PC-3 (cell line): ENCODE measurements around the gene ZAP70.

Experiments used
- EZH2 ChIP-seq: fragments of 300-600 bp; sonication (generic); IDR thresholded peaks from one replicate; pipeline ENCODE4 v1.6.1; 2017; ENCODE audit warnings: antibody characterized with exemption, mild to moderate bottlenecking, low read length; ENCODE audit not compliant: unreplicated experiment
- TF ChIP-seq, protein P1 (sequence below): fragments of 300-600 bp; sonication (generic); conservative IDR thresholded peaks from 2 replicates; pipeline ENCODE4 v1.5.1; 2017; ENCODE audit warnings: antibody characterized with exemption, low read depth, mild to moderate bottlenecking, low read length

DNA sequence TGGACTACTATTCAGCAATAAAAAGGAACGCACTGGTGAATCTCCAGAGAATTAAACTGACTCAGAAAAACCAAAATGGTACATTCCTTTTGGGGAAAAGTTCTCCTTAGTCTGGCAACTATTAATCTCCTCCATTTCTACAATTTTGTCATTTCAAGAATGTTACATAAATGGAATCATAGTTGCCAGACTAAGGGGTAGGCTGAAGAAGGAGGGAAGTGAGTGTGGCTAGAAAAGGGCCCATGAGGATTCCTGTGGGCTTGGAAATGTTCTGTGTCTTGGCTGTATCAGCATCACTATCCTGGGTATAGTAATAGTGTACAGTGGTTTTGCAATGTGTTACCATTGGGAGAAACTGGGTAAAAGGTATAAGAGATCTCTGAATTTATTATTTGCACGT, 72.4 kb downstream of the ZAP70 start:
- TF ChIP-seq, protein P1, sequence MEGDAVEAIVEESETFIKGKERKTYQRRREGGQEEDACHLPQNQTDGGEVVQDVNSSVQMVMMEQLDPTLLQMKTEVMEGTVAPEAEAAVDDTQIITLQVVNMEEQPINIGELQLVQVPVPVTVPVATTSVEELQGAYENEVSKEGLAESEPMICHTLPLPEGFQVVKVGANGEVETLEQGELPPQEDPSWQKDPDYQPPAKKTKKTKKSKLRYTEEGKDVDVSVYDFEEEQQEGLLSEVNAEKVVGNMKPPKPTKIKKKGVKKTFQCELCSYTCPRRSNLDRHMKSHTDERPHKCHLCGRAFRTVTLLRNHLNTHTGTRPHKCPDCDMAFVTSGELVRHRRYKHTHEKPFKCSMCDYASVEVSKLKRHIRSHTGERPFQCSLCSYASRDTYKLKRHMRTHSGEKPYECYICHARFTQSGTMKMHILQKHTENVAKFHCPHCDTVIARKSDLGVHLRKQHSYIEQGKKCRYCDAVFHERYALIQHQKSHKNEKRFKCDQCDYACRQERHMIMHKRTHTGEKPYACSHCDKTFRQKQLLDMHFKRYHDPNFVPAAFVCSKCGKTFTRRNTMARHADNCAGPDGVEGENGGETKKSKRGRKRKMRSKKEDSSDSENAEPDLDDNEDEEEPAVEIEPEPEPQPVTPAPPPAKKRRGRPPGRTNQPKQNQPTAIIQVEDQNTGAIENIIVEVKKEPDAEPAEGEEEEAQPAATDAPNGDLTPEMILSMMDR, result no peak
- TF ChIP-seq EZH2, result no peak
